Astrocyte (in vitro differentiated cells and primary cell): ENCODE measurements around the gene PLSCR2. TPM values are rescaled to one million over a fixed set of nuclear protein-coding genes. Genes with fewer than 3 reads are reported as not detected.
A peak's percentile ranks its signal among the peaks of the same experiment; 100 is the strongest.

ENCODE experiments used
- DNase-seq: peaks from one replicate; pipeline ENCODE4 v3.0.0-alpha.2; 2010; ENCODE audit warnings: low read depth
- FAIRE-seq: peaks from 2 replicates; lab custom pipeline; 2011; peaks lifted over from hg19 to GRCh38; lab: Jason Lieb, UNC
- H2AFZ ChIP-seq: 2 replicates; pipeline ENCODE4 v1.6.0; 2012; ENCODE audit warnings: low read depth, low read length, inconsistent platforms
- H3K27ac ChIP-seq: 2 replicates; pipeline ENCODE4 v1.5.1; 2011; ENCODE audit warnings: low read depth, low read length, inconsistent platforms
- H3K27me3 ChIP-seq: 2 replicates; pipeline ENCODE4 v1.6.0; 2011; ENCODE audit warnings: low read length, inconsistent platforms; ENCODE audit not compliant: insufficient read depth
- H3K36me3 ChIP-seq: 2 replicates; pipeline ENCODE4 v1.5.1; 2011; ENCODE audit warnings: low read length, inconsistent platforms; ENCODE audit not compliant: insufficient read depth
- H3K4me1 ChIP-seq: 2 replicates; pipeline ENCODE4 v1.5.1; 2011; ENCODE audit warnings: low read length, inconsistent platforms; ENCODE audit not compliant: insufficient read depth
- H3K4me2 ChIP-seq: 2 replicates; pipeline ENCODE4 v1.6.0; 2012; ENCODE audit warnings: low read length, inconsistent platforms
- H3K4me3 ChIP-seq: 2 replicates; pipeline ENCODE4 v1.5.1; 2011; ENCODE audit warnings: low read depth, mild to moderate bottlenecking, low read length, inconsistent platforms; ENCODE audit not compliant: insufficient read depth
- H3K79me2 ChIP-seq: 2 replicates; pipeline ENCODE4 v1.6.0; 2012; ENCODE audit warnings: mild to moderate bottlenecking, low read length, inconsistent platforms; ENCODE audit not compliant: insufficient read depth
- H3K9ac ChIP-seq: 2 replicates; pipeline ENCODE4 v1.6.0; 2012; ENCODE audit warnings: mild to moderate bottlenecking, low read length, inconsistent platforms
- H3K9me3 ChIP-seq: 2 replicates; pipeline ENCODE4 v1.5.1; 2012; ENCODE audit warnings: low read depth, mild to moderate bottlenecking, low read length, inconsistent platforms; ENCODE audit not compliant: insufficient read depth
- H4K20me1 ChIP-seq: 2 replicates; pipeline ENCODE4 v1.6.0; 2012; ENCODE audit warnings: low read length, inconsistent platforms; ENCODE audit not compliant: insufficient read depth
- H3K27ac Mint-ChIP-seq: one replicate; pipeline ENCODE4 v1.8.0; 2021; ENCODE audit warnings: mild to moderate bottlenecking, mixed read lengths; ENCODE audit not compliant: unreplicated experiment
- H3K27me3 Mint-ChIP-seq: one replicate; pipeline ENCODE4 v1.8.0; 2021; ENCODE audit warnings: low read depth, mixed read lengths; ENCODE audit not compliant: unreplicated experiment
- H3K36me3 Mint-ChIP-seq: one replicate; pipeline ENCODE4 v1.8.0; 2021; ENCODE audit warnings: low read depth, mixed read lengths; ENCODE audit not compliant: unreplicated experiment
- H3K4me1 Mint-ChIP-seq: one replicate; pipeline ENCODE4 v1.8.0; 2021; ENCODE audit warnings: low read depth, mixed read lengths; ENCODE audit not compliant: unreplicated experiment
- H3K4me3 Mint-ChIP-seq: one replicate; pipeline ENCODE4 v1.8.0; 2021; ENCODE audit warnings: mild to moderate bottlenecking, moderate library complexity, mixed read lengths; ENCODE audit not compliant: unreplicated experiment
- H3K9me3 Mint-ChIP-seq: one replicate; pipeline ENCODE4 v1.8.0; 2021; ENCODE audit warnings: mild to moderate bottlenecking, mixed read lengths; ENCODE audit not compliant: unreplicated experiment
- CTCF ChIP-seq: IDR thresholded peaks from 2 replicates; pipeline ENCODE4 v1.5.1; 2011; ENCODE audit warnings: low read depth, mild to moderate bottlenecking, inconsistent platforms, low read length, moderate library complexity; ENCODE audit not compliant: insufficient read depth
- EZH2 ChIP-seq: IDR thresholded peaks from 2 replicates; pipeline ENCODE4 v1.6.1; 2012; ENCODE audit warnings: mild to moderate bottlenecking, low read length, inconsistent platforms; ENCODE audit not compliant: insufficient read depth
- total RNA-seq: library from RNA; stranded (reverse); gene quantifications from 2 replicates; pipeline ENCODE4 v1.2.1, GENCODE V29; 2021

The PLSCR2 gene
- total RNA-seq, 1 donor from 2014 or later, result not detected

GRCh38 chr3:146464005-146464595, 5.3 kb downstream of the PLSCR2 start:
- Histone ChIP-seq H3K9ac (no peak overlapping the region), H3K4me2 (no peak overlapping the region), H4K20me1 (no peaks in the 10 kb centered on the region), H3K36me3 (no peaks in the 10 kb centered on the region), H3K4me1 (no peaks in the 10 kb centered on the region), H2AFZ (no peak overlapping the region), H3K9me3 (no peaks in the 10 kb centered on the region), H3K4me3 (no peak overlapping the region), H3K79me2 (no peaks in the 10 kb centered on the region), H3K27ac (no peak overlapping the region), H3K27me3 (no peaks in the 10 kb centered on the region)
- no peaks in the 10 kb centered on the region for H3K36me3 Mint-ChIP-seq
- peaks cover 4% of the 10 kb centered on the region for H3K9me3 Mint-ChIP-seq
- peaks cover 2% of the 10 kb centered on the region for H3K4me1 Mint-ChIP-seq
- H3K4me3 Mint-ChIP-seq, result no peak overlapping the region
- DNase-seq, result peak; percentile 41
- FAIRE-seq, result no peak
- no peaks in the 10 kb centered on the region for H3K27me3 Mint-ChIP-seq
- TF ChIP-seq CTCF (no peak), EZH2 (no peak)
- H3K27ac Mint-ChIP-seq, result no peak overlapping the region

GRCh38 chr3:146454796-146455195, 14.6 kb downstream of the PLSCR2 start:
- no peak for DNase-seq
- no peaks in the 10 kb centered on the region for H3K79me2 ChIP-seq
- no peak overlapping the region for H2AFZ ChIP-seq
- H3K4me3 ChIP-seq, result no peak overlapping the region
- no peaks in the 10 kb centered on the region for H3K27me3 ChIP-seq
- Mint-ChIP-seq H3K27ac (no peak overlapping the region), H3K27me3 (no peaks in the 10 kb centered on the region), H3K4me3 (no peak overlapping the region), H3K9me3 (no peaks in the 10 kb centered on the region), H3K4me1 (peaks cover 3% of the 10 kb centered on the region), H3K36me3 (no peaks in the 10 kb centered on the region)
- TF ChIP-seq EZH2 (no peak), CTCF (no peak)
- FAIRE-seq, result no peak
- no peak overlapping the region for H3K4me2 ChIP-seq
- H3K9ac ChIP-seq, result no peak overlapping the region
- no peaks in the 10 kb centered on the region for H3K9me3 ChIP-seq
- H3K4me1 ChIP-seq, result no peaks in the 10 kb centered on the region
- H3K36me3 ChIP-seq, result no peaks in the 10 kb centered on the region
- H3K27ac ChIP-seq, result no peak overlapping the region
- no peaks in the 10 kb centered on the region for H4K20me1 ChIP-seq

- H3K4me3 ChIP-seq, result no peak overlapping the region
- no peaks in the 10 kb centered on the region for H3K4me1 ChIP-seq
- peaks cover 3% of the 10 kb centered on the region for H3K9me3 Mint-ChIP-seq
- no peak overlapping the region for H2AFZ ChIP-seq
- H3K36me3 Mint-ChIP-seq, result no peaks in the 10 kb centered on the region
- no peaks in the 10 kb centered on the region for H4K20me1 ChIP-seq
- TF ChIP-seq CTCF, result no peak
- no peak for TF ChIP-seq EZH2
- H3K27ac ChIP-seq, result no peak overlapping the region
- H3K9me3 ChIP-seq, result no peaks in the 10 kb centered on the region
- no peak overlapping the region for H3K4me2 ChIP-seq
- H3K9ac ChIP-seq, result no peak overlapping the region
- H3K27me3 ChIP-seq, result no peaks in the 10 kb centered on the region
- H3K4me1 Mint-ChIP-seq, result peaks cover 5% of the 10 kb centered on the region
- DNase-seq (no peak), FAIRE-seq (no peak)
- no peaks in the 10 kb centered on the region for H3K79me2 ChIP-seq
- H3K27ac Mint-ChIP-seq, result no peak overlapping the region
- H3K27me3 Mint-ChIP-seq, result no peaks in the 10 kb centered on the region
- no peak overlapping the region for H3K4me3 Mint-ChIP-seq
- H3K36me3 ChIP-seq, result no peaks in the 10 kb centered on the region
These were observed 19.7 kb downstream of the PLSCR2 start for GRCh38 chr3:146449613-146450012.
